ENCODE data around the gene ELMO2.

The ELMO2 gene

DNA sequence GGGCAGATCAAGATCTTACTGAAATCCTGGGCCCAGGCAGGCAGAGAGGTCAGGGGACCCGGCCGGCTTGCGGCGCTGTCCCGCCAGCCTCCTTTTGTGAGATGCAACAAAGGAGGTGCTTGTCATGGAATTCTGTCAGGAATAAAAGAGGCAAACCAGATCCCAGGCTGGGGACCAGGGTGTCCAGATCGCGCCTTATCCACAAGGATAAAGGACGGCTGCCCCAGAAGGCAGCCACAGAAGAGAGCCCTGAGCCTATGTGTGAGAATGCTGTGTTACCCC is 55.5 kb downstream of the ELMO2 start:
- TF ChIP-seq, protein P1, sequence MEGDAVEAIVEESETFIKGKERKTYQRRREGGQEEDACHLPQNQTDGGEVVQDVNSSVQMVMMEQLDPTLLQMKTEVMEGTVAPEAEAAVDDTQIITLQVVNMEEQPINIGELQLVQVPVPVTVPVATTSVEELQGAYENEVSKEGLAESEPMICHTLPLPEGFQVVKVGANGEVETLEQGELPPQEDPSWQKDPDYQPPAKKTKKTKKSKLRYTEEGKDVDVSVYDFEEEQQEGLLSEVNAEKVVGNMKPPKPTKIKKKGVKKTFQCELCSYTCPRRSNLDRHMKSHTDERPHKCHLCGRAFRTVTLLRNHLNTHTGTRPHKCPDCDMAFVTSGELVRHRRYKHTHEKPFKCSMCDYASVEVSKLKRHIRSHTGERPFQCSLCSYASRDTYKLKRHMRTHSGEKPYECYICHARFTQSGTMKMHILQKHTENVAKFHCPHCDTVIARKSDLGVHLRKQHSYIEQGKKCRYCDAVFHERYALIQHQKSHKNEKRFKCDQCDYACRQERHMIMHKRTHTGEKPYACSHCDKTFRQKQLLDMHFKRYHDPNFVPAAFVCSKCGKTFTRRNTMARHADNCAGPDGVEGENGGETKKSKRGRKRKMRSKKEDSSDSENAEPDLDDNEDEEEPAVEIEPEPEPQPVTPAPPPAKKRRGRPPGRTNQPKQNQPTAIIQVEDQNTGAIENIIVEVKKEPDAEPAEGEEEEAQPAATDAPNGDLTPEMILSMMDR (IDR thresholded peaks at IDR 0.05; ENCODE audit: borderline replicate concordance, insufficient read depth, low read depth, low read length) = no peak
- H3K4me3 ChIP-seq (ENCODE audit: low read depth, low read length) = no peak overlapping the region

DNA sequence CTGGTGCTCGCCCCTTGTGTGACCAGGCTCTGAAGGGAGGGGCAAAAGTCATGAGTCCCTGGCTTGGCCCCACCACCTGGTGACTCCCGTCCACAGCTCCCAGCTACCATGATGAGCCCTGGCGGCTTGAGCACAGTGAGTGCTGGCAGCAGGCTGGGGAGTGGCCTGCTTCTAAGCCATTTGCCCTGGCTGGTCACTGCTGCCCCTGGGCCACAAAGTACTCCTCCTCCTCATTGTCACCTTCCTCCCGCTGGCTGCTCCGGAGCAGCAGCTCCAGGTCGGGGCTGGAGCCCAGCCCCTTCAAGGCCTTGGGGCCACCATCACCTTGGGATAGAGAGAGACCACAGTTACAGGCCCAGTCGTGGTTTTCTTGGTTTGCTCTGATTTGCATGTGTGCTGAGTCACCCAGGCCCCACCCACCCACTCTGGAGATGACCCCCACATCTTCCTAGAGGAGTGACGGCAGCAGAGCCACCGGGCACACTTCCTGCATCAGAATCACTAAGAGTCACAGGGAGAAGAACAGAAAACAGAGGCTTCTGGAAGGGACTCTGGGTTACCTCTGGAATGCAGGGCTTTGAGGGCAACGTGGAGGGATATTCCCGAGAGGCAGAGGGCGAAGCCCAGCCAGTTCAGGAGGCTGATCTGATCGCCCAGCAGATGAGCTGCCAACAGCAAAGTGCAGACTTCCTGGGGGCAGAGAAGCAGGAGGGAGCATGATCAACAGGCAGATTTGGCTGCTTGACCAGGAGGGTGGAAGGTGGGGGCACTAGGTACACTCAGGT is 56.0 kb downstream of the ELMO2 start:
- TF ChIP-seq, protein P1 (IDR thresholded peaks at IDR 0.05; ENCODE audit: borderline replicate concordance, insufficient read depth, low read depth, low read length) = no peak
- peak overlapping the region; percentile 24 for H3K4me3 ChIP-seq (ENCODE audit: low read depth, low read length)

DNA sequence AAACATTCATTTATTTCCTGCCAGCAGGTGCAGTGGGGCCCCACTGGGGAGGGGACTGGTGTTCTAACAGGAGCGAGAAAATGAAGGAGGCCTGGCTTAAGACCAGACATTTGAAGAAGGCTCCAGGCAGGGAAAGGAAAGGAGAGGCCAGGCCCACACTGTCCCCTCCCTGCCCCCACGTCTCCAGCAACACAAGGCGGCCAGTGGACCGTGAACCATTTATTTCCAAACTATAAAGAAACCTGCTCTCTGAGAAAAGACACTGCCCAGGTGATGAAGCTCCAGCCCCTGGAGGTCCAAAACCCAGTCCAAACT is 56.7 kb downstream of the ELMO2 start:
- TF ChIP-seq, protein P1 (IDR thresholded peaks at IDR 0.05; ENCODE audit: borderline replicate concordance, insufficient read depth, low read depth, low read length) = no peak
- H3K4me3 ChIP-seq (ENCODE audit: low read depth, low read length) = no peak overlapping the region

DNA sequence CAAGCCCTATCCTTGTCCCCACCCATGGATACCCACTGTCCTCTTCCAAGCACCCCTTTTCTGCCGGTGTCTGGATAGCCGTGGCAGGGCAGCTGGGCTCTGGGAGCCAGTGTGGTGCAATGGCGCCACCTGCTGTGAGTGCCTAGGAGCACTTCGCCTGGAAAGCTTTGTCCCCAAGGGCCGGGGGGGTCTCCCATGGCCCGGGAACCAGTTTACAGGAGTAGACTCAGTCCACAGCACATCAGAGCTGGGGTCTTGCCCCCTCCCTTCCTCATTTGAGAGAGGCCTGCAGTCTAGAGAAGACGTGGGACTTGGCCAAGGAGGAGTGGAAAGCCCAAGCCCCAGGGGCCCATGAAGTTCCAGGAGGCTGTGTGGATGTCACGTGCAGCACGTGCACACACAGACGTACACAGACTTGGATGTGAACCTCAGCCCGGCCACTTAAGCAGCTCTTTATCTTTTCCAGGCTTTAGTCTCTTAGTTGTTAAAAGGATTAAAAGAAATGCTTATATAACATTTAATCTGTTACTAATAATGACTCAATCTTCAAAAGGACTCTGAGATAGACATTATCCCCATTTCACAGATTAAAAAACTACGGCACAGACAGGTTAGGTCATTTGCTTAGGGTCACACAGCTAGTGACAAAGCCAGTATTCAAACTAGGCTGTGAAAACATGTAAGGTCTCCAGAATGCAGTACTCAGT is 57.2 kb downstream of the ELMO2 start:
- TF ChIP-seq, protein P1 (IDR thresholded peaks at IDR 0.05; ENCODE audit: borderline replicate concordance, insufficient read depth, low read depth, low read length) = peak; percentile 81
- no peak overlapping the region for H3K4me3 ChIP-seq (ENCODE audit: low read depth, low read length)

DNA sequence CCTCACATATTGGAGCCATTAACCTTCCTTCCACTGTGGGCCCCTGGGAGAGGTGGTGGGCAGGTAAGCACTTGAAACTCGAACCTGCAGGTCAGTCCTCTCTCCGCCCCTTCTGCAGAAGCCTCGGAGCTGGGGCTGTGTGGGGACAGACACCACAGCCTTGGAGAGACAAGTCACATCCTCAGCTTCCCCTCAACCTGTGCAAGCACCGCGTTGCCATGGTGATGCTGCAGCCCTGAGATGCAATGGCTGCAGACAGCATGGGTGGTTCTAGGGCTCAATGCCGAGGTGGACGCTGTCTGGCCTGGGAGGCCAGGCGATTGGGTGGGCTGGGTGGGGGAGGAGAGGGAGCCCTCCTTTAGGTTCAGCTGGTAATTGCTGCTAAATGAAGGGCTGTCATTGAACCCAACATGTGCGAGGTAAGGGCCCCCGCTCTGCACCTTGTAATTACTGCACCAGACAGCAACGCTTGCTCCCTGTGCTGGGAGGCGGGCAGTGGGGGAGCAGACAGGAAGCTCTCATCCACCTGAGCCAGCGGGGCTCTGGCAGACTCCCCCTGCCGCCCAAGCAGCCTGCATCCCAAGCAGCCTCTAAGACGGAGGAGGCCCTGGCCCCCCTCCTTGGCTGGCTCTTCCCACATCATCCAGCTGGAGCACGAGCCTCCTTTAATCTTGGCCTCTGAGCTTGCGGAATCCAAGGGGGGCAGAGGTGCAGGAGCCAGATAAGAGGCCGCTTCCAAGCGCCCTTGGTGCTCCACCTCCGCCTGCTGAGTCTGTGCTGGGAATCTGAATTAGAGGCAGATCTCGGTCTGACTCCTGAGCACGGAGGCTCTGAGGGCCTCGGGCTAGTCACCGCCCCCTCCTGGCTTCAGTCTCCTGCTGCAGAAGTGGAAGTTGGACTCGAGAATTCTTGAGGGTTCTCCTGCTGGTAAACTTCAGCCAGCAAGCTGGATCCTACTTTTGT is 58.3 kb downstream of the ELMO2 start:
- H3K4me3 ChIP-seq (ENCODE audit: low read depth, low read length) = no peak overlapping the region
- TF ChIP-seq, protein P1 (IDR thresholded peaks at IDR 0.05; ENCODE audit: borderline replicate concordance, insufficient read depth, low read depth, low read length) = no peak

DNA sequence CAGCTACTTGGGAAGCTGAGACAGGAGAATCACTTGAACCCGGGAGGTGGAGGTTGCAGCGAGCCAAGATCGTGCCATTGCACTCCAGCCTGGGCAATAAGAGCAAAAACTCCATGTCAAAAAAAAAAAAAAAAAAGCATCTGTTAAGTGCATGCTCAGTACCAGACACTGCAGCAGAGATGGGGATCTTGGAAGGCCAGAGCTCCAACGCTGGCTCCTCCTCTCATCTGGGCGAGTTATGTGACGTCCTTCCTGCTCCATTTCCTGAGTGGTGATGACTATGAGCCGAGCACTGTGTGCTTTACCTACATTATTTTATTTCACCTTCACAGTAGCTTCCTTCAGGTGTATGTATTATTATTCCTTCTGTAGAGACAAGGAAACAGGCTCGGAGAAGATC is 59.6 kb downstream of the ELMO2 start:
- H3K4me3 ChIP-seq (ENCODE audit: low read depth, low read length) = no peak overlapping the region
- TF ChIP-seq, protein P1 (IDR thresholded peaks at IDR 0.05; ENCODE audit: borderline replicate concordance, insufficient read depth, low read depth, low read length) = no peak
